GM20000 (cell line): ENCODE measurements around the gene PTCD2.

Experiments
- DNase-seq: peaks from one replicate; pipeline ENCODE4 v3.0.0; 2012; ENCODE audit warnings: low spot score
- CTCF ChIP-seq: IDR thresholded peaks from 2 replicates; pipeline ENCODE4 v1.5.1; 2012; ENCODE audit warnings: mild to moderate bottlenecking, control low read depth; ENCODE audit errors: extremely low read depth, missing control alignments

PTCD2 gene

GRCh38 chr5:72380492-72381274, 60.5 kb downstream of the PTCD2 start:
- no peak for TF ChIP-seq CTCF
- DNase-seq: peak; percentile 47

GRCh38 chr5:72383280-72383679, 63.1 kb downstream of the PTCD2 start:
- TF ChIP-seq CTCF: no peak
- DNase-seq: no peak

- no peak for DNase-seq
- TF ChIP-seq CTCF: no peak
Measured at GRCh38 chr5:72383726-72384125, 63.6 kb downstream of the PTCD2 start.

- TF ChIP-seq CTCF: no peak
- no peak for DNase-seq
Measured at GRCh38 chr5:72386639-72387038, 66.5 kb downstream of the PTCD2 start.

- no peak for DNase-seq
- TF ChIP-seq CTCF: no peak
Measured at GRCh38 chr5:72387985-72388384, 67.8 kb downstream of the PTCD2 start.

- no peak for DNase-seq
- TF ChIP-seq CTCF: no peak
Measured at GRCh38 chr5:72388646-72389045, 68.5 kb downstream of the PTCD2 start.

- no peak for DNase-seq
- no peak for TF ChIP-seq CTCF
Measured at GRCh38 chr5:72390836-72391235, 70.7 kb downstream of the PTCD2 start.
